ENCODE results near the gene TBC1D5. TPM values are rescaled to one million over a fixed set of nuclear protein-coding genes. Genes with fewer than 3 reads are reported as not detected.

The TBC1D5 gene
- total RNA-seq, 1 experiment from 2014 or later, result 26.1 TPM

DNA sequence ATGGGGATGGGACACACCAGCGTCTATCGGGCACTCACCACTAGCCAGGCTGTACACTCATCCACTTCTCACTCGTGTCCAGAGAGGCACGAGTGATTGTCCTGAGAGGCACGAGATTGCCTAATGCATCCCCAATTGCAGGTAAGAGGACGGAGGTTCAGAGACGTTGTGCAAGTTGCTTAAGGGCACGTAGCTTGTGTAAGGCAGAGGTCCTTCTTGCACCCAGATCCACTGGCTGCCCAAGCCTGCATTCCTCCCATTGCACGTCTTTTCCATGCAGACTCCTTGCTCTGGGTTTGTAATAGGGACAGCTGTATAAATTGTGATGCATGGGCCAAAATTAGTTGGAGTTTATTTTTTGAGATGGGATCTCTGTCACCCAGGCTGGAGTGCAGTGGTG is 593.4 kb downstream of the TBC1D5 start:
- CTCF ChIA-PET, result no interaction called here
- H3K27ac Mint-ChIP-seq, result no peak overlapping the region

More for the DNA sequence above, 593.4 kb downstream of the TBC1D5 start:
- POLR2A ChIA-PET, result no interaction called here
- H3K36me3 Mint-ChIP-seq, result peaks cover 11% of the 10 kb centered on the region
- H3K4me3 Mint-ChIP-seq, result no peak overlapping the region
- peaks cover 2% of the 10 kb centered on the region; the same call in 1 of the 2 replicates for H3K4me1 Mint-ChIP-seq
- no peak for TF ChIP-seq TEAD1 (CRISPR knock-in tag; IDR thresholded peaks at IDR 0.05)
- TF ChIP-seq, protein P1, sequence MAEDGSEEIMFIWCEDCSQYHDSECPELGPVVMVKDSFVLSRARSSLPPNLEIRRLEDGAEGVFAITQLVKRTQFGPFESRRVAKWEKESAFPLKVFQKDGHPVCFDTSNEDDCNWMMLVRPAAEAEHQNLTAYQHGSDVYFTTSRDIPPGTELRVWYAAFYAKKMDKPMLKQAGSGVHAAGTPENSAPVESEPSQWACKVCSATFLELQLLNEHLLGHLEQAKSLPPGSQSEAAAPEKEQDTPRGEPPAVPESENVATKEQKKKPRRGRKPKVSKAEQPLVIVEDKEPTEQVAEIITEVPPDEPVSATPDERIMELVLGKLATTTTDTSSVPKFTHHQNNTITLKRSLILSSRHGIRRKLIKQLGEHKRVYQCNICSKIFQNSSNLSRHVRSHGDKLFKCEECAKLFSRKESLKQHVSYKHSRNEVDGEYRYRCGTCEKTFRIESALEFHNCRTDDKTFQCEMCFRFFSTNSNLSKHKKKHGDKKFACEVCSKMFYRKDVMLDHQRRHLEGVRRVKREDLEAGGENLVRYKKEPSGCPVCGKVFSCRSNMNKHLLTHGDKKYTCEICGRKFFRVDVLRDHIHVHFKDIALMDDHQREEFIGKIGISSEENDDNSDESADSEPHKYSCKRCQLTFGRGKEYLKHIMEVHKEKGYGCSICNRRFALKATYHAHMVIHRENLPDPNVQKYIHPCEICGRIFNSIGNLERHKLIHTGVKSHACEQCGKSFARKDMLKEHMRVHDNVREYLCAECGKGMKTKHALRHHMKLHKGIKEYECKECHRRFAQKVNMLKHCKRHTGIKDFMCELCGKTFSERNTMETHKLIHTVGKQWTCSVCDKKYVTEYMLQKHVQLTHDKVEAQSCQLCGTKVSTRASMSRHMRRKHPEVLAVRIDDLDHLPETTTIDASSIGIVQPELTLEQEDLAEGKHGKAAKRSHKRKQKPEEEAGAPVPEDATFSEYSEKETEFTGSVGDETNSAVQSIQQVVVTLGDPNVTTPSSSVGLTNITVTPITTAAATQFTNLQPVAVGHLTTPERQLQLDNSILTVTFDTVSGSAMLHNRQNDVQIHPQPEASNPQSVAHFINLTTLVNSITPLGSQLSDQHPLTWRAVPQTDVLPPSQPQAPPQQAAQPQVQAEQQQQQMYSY (CRISPR knock-in tag; IDR thresholded peaks at IDR 0.05), result no peak
- no peak for TF ChIP-seq MXD4 (CRISPR knock-in tag; IDR thresholded peaks at IDR 0.05; ENCODE audit: borderline replicate concordance)
- TF ChIP-seq, protein P2, sequence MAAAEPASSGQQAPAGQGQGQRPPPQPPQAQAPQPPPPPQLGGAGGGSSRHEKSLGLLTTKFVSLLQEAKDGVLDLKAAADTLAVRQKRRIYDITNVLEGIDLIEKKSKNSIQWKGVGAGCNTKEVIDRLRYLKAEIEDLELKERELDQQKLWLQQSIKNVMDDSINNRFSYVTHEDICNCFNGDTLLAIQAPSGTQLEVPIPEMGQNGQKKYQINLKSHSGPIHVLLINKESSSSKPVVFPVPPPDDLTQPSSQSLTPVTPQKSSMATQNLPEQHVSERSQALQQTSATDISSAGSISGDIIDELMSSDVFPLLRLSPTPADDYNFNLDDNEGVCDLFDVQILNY (CRISPR knock-in tag; IDR thresholded peaks at IDR 0.05), result no peak
- TF ChIP-seq, protein P3, sequence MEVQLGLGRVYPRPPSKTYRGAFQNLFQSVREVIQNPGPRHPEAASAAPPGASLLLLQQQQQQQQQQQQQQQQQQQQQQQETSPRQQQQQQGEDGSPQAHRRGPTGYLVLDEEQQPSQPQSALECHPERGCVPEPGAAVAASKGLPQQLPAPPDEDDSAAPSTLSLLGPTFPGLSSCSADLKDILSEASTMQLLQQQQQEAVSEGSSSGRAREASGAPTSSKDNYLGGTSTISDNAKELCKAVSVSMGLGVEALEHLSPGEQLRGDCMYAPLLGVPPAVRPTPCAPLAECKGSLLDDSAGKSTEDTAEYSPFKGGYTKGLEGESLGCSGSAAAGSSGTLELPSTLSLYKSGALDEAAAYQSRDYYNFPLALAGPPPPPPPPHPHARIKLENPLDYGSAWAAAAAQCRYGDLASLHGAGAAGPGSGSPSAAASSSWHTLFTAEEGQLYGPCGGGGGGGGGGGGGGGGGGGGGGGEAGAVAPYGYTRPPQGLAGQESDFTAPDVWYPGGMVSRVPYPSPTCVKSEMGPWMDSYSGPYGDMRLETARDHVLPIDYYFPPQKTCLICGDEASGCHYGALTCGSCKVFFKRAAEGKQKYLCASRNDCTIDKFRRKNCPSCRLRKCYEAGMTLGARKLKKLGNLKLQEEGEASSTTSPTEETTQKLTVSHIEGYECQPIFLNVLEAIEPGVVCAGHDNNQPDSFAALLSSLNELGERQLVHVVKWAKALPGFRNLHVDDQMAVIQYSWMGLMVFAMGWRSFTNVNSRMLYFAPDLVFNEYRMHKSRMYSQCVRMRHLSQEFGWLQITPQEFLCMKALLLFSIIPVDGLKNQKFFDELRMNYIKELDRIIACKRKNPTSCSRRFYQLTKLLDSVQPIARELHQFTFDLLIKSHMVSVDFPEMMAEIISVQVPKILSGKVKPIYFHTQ (CRISPR knock-in tag; IDR thresholded peaks at IDR 0.05), result no peak
- TF ChIP-seq IRF2 (CRISPR knock-in tag; IDR thresholded peaks at IDR 0.05; ENCODE audit: borderline replicate concordance, low read depth), result no peak
- TF ChIP-seq ZNF396 (CRISPR knock-in tag; IDR thresholded peaks at IDR 0.05; ENCODE audit: borderline replicate concordance), result no peak
- no peak for TF ChIP-seq ELF4 (CRISPR knock-in tag; IDR thresholded peaks at IDR 0.05; ENCODE audit: low read depth)
- TF ChIP-seq OVOL2 (CRISPR knock-in tag; IDR thresholded peaks at IDR 0.05; ENCODE audit: borderline replicate concordance), result no peak
- no peak for TF ChIP-seq CREM (CRISPR knock-in tag; IDR thresholded peaks at IDR 0.05)
- TF ChIP-seq, protein P4, sequence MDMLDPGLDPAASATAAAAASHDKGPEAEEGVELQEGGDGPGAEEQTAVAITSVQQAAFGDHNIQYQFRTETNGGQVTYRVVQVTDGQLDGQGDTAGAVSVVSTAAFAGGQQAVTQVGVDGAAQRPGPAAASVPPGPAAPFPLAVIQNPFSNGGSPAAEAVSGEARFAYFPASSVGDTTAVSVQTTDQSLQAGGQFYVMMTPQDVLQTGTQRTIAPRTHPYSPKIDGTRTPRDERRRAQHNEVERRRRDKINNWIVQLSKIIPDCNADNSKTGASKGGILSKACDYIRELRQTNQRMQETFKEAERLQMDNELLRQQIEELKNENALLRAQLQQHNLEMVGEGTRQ (CRISPR knock-in tag; IDR thresholded peaks at IDR 0.05), result no peak
- TF ChIP-seq ZNF138 (CRISPR knock-in tag; conservative IDR thresholded peaks at IDR 0.05), result no peak
- no peak for TF ChIP-seq CBFB (CRISPR knock-in tag; IDR thresholded peaks at IDR 0.05; ENCODE audit: low read depth)
- TF ChIP-seq JAZF1 (CRISPR knock-in tag; IDR thresholded peaks at IDR 0.05), result no peak
- TF ChIP-seq, protein P5, sequence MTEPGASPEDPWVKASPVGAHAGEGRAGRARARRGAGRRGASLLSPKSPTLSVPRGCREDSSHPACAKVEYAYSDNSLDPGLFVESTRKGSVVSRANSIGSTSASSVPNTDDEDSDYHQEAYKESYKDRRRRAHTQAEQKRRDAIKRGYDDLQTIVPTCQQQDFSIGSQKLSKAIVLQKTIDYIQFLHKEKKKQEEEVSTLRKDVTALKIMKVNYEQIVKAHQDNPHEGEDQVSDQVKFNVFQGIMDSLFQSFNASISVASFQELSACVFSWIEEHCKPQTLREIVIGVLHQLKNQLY (CRISPR knock-in tag; IDR thresholded peaks at IDR 0.05), result no peak
- TF ChIP-seq NFATC4 (CRISPR knock-in tag; IDR thresholded peaks at IDR 0.05), result no peak
- no peak for TF ChIP-seq JUN (CRISPR knock-in tag; IDR thresholded peaks at IDR 0.05)
- TF ChIP-seq ZNF317 (CRISPR knock-in tag; IDR thresholded peaks at IDR 0.05; ENCODE audit: borderline replicate concordance, low read depth), result no peak
- TF ChIP-seq, protein P6, sequence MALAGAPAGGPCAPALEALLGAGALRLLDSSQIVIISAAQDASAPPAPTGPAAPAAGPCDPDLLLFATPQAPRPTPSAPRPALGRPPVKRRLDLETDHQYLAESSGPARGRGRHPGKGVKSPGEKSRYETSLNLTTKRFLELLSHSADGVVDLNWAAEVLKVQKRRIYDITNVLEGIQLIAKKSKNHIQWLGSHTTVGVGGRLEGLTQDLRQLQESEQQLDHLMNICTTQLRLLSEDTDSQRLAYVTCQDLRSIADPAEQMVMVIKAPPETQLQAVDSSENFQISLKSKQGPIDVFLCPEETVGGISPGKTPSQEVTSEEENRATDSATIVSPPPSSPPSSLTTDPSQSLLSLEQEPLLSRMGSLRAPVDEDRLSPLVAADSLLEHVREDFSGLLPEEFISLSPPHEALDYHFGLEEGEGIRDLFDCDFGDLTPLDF (CRISPR knock-in tag; IDR thresholded peaks at IDR 0.05), result no peak
- TF ChIP-seq, protein P7, sequence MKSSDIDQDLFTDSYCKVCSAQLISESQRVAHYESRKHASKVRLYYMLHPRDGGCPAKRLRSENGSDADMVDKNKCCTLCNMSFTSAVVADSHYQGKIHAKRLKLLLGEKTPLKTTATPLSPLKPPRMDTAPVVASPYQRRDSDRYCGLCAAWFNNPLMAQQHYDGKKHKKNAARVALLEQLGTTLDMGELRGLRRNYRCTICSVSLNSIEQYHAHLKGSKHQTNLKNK (CRISPR knock-in tag; IDR thresholded peaks at IDR 0.05), result no peak
- H3K9me3 Mint-ChIP-seq, result peaks cover 16% of the 10 kb centered on the region
- H3K27me3 Mint-ChIP-seq (ENCODE audit: low read depth), result no peaks in the 10 kb centered on the region
- ATAC-seq (no peak), DNase-seq (ENCODE audit: low spot score) (no peak)

Data from WTC11 (cell line).